ENCODE measurements around the gene BACH2. TPM values are rescaled to one million over a fixed set of nuclear protein-coding genes. Genes with fewer than 3 reads are reported as not detected.

BACH2 gene
- total RNA-seq, 1 experiment from 2014 or later = 3.3 TPM

DNA sequence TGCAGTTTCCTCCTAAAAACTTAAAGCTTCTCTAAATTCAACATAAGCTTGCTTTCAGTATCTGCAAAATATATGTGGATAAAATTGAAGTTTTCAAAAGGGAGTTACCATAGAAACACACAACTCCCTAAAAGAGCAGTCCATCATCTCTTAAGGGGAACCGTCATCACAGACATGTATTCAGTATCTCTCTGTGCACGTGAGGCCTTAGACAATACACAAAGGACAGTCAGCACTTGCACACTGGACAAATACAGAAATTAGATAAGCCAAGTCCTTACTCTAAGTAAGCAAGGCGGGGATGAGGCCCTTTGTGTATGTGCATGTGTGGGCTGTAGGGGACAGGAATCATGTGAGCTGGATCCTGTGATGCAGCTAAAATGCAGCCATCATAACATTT is 136.6 kb downstream of the BACH2 start:
- Histone ChIP-seq H3K9ac (ENCODE audit: low read length) (no peak overlapping the region), H4K20me1 (ENCODE audit: insufficient read depth) (no peaks in the 10 kb centered on the region), H3K9me2 (ENCODE audit: insufficient read depth) (no peaks in the 10 kb centered on the region), H3K36me3 (ENCODE audit: control insufficient read depth in 1 of 2, insufficient read depth in 2 of 2, low read length in 2 of 2) (no peaks in the 10 kb centered on the region), H3K27me3 (ENCODE audit: insufficient read depth, low read length) (no peaks in the 10 kb centered on the region), H3K4me2 (ENCODE audit: low read length) (no peak overlapping the region), H2AFZ (ENCODE audit: low read depth, low read length, poor library complexity, severe bottlenecking) (no peak overlapping the region), H3K79me2 (ENCODE audit: insufficient read depth, low read length) (no peaks in the 10 kb centered on the region), H3K9me3 (ENCODE audit: control insufficient read depth in 1 of 2, insufficient read depth in 1 of 2, low read depth in 1 of 2, low read length in 2 of 2) (no peaks in the 10 kb centered on the region), H3K27ac (ENCODE audit: low read depth, low read length) (no peak overlapping the region), H3K4me3 (replicated peaks in 1 of 2; ENCODE audit: low read depth in 1 of 2, low read length in 2 of 2) (no peak overlapping the region), H3K4me1 (ENCODE audit: control insufficient read depth in 1 of 2, insufficient read depth in 2 of 2, low read length in 2 of 2) (peaks cover 0 to 15% of the 10 kb centered on the region in 2 experiments; a peak in 2 of 4 replicates)
- ATAC-seq = no peak
- intact Hi-C loops (cut with micrococcal nuclease) = no loop called here
- no TSS peak for BruUV-seq (replicated peaks)
- CTCF ChIA-PET = no interaction called here
- no peak for DNase-seq (ENCODE audit: low read depth, low spot score)
- POLR2A ChIA-PET = no interaction called here
- TF ChIP-seq SRF (IDR thresholded peaks at IDR 0.05; ENCODE audit: low read depth) (no peak), ELF1 (IDR thresholded peaks at IDR 0.05; ENCODE audit: borderline replicate concordance, low read depth) (no peak), REST (IDR thresholded peaks at IDR 0.05; ENCODE audit: low read depth) (no peak), MAX (IDR thresholded peaks at IDR 0.05) (no peak), TCF7L2 (IDR thresholded peaks at IDR 0.05; ENCODE audit: borderline replicate concordance, extremely low read depth, insufficient read depth, insufficient read length) (no peak), FOSL1 (IDR thresholded peaks at IDR 0.05; ENCODE audit: low read depth) (no peak), CBX3 (IDR thresholded peaks at IDR 0.05; ENCODE audit: low read depth) (no peak), RAD21 (IDR thresholded peaks at IDR 0.05; ENCODE audit: low read depth) (no peak), SP1 (IDR thresholded peaks at IDR 0.05; ENCODE audit: low read depth) (no peak), EZH2 (IDR thresholded peaks at IDR 0.05) (no peak), YY1 (IDR thresholded peaks at IDR 0.05; ENCODE audit: extremely low read depth, insufficient replicate concordance, low read depth, low read length) (no peak), SIN3A (IDR thresholded peaks at IDR 0.05; ENCODE audit: low read depth) (no peak)
- TF ChIP-seq, protein P1, sequence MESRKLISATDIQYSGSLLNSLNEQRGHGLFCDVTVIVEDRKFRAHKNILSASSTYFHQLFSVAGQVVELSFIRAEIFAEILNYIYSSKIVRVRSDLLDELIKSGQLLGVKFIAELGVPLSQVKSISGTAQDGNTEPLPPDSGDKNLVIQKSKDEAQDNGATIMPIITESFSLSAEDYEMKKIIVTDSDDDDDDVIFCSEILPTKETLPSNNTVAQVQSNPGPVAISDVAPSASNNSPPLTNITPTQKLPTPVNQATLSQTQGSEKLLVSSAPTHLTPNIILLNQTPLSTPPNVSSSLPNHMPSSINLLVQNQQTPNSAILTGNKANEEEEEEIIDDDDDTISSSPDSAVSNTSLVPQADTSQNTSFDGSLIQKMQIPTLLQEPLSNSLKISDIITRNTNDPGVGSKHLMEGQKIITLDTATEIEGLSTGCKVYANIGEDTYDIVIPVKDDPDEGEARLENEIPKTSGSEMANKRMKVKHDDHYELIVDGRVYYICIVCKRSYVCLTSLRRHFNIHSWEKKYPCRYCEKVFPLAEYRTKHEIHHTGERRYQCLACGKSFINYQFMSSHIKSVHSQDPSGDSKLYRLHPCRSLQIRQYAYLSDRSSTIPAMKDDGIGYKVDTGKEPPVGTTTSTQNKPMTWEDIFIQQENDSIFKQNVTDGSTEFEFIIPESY (IDR thresholded peaks at IDR 0.05; ENCODE audit: extremely low read depth, insufficient replicate concordance, low read length) = no peak
- RAD21 ChIA-PET (ENCODE audit: low non-redundant PET in 1 of 2, low total read pairs in 2 of 2, uncharacterized antibody in 2 of 2, unreplicated experiment in 2 of 2) = no interaction called here

All from HCT116 (cell line).